SW 1271 (cell line): Measurements from ENCODE around the gene PDZD11.
"Not testable (repeated sequence)": the region's sequence is repeated elsewhere in the genome, so short reads cannot be mapped to it uniquely, and the experiment has no call there.

Experiments used
- DNase-seq, 2 experiments: peaks; one replicate each; lab custom pipeline; 2025; lab: John Stamatoyannopoulos, UW

PDZD11 gene

GRCh38 chrX:70257423-70258288, 32.1 kb downstream of the PDZD11 start:
- no peak for DNase-seq

GRCh38 chrX:70255452-70255851, 34.3 kb downstream of the PDZD11 start:
- no peak for DNase-seq

GRCh38 chrX:70254909-70255308, 34.8 kb downstream of the PDZD11 start:
- no peak for DNase-seq

- DNase-seq = no peak
Observed at GRCh38 chrX:70254063-70254400, 35.7 kb downstream of the PDZD11 start.

- DNase-seq = no peak
Observed at GRCh38 chrX:70253377-70254062, 36.2 kb downstream of the PDZD11 start.

- DNase-seq = no peak
Observed at GRCh38 chrX:70252491-70252890, 37.2 kb downstream of the PDZD11 start.

GRCh38 chrX:70247252-70247651, 42.5 kb downstream of the PDZD11 start:
- no peak for DNase-seq

- no peak for DNase-seq
Observed at GRCh38 chrX:70244881-70245280, 44.8 kb downstream of the PDZD11 start.

GRCh38 chrX:70243601-70244000, 46.1 kb downstream of the PDZD11 start:
- DNase-seq = not testable (repeated sequence)

GRCh38 chrX:70241501-70241900, 48.2 kb downstream of the PDZD11 start:
- DNase-seq = no peak

- no peak for DNase-seq
Observed at GRCh38 chrX:70240751-70241150, 49.0 kb downstream of the PDZD11 start.
